H1 (cell line): ENCODE data around the gene DOHH. TPM values are rescaled to one million over a fixed set of nuclear protein-coding genes. Genes with fewer than 3 reads are reported as not detected.

Source experiments
- ATF2 ChIP-seq: IDR thresholded peaks from 2 replicates; pipeline ENCODE4 v1.6.1; 2012; ENCODE audit warnings: low read length, inconsistent platforms
- BRCA1 ChIP-seq: IDR thresholded peaks from 2 replicates; pipeline ENCODE4 v1.6.1; 2012; ENCODE audit warnings: low read depth, low read length, improper control_type of control experiment
- CREB1 ChIP-seq: IDR thresholded peaks from 2 replicates; pipeline ENCODE4 v1.6.1; 2012; ENCODE audit warnings: inconsistent platforms
- CTCF ChIP-seq, 3 experiments: IDR thresholded peaks; 1 replicate in 2 of 3; 2 replicates in 1 of 3; pipeline versions ENCODE4 v1.5.1 to v1.6.1; 2011; ENCODE audit warnings: low read length in 3 of 3, mild to moderate bottlenecking in 3 of 3, inconsistent platforms in 2 of 3, low read depth in 1 of 3, moderate library complexity in 1 of 3; ENCODE audit not compliant: insufficient read depth in 1 of 3; ENCODE audit errors: control extremely low read depth in 1 of 3
- E2F6 ChIP-seq: IDR thresholded peaks from 2 replicates; pipeline ENCODE4 v1.6.1; 2012; ENCODE audit warnings: inconsistent platforms
- EZH2 ChIP-seq: fragments of 200-600 bp; sonication (generic); IDR thresholded peaks from 2 replicates; pipeline ENCODE4 v1.7.1; 2012; ENCODE audit warnings: low read depth, mild to moderate bottlenecking, moderate library complexity, low read length, inconsistent platforms; ENCODE audit not compliant: severe bottlenecking
- FOSL1 ChIP-seq: IDR thresholded peaks from 2 replicates; pipeline ENCODE4 v1.6.1; 2011; ENCODE audit warnings: mild to moderate bottlenecking, low read depth, low read length, moderate library complexity; ENCODE audit not compliant: insufficient read depth
- HDAC2 ChIP-seq, 2 experiments: fragments of 300-600 bp in 1 of 2; sonication (generic) in 1 of 2; IDR thresholded peaks; 2 replicates each; pipeline ENCODE4 v1.6.1; 2011 to 2012; ENCODE audit warnings: low read depth in 2 of 2, low read length in 2 of 2, mild to moderate bottlenecking in 2 of 2, moderate library complexity in 2 of 2, borderline replicate concordance in 1 of 2, inconsistent platforms in 1 of 2
- HDAC6 ChIP-seq: IDR thresholded peaks from one replicate; pipeline ENCODE4 v1.7.1; 2012; ENCODE audit warnings: low read depth, mild to moderate bottlenecking, inconsistent platforms, low read length, moderate library complexity
- KDM1A ChIP-seq: fragments of 200-600, 300-600 bp; sonication (generic); IDR thresholded peaks from 2 replicates; pipeline ENCODE4 v1.7.1; 2016; ENCODE audit warnings: mild to moderate bottlenecking, low read length, borderline replicate concordance
- KDM5A ChIP-seq: fragments of 200-600 bp; IDR thresholded peaks from 2 replicates; pipeline ENCODE4 v1.7.1; 2012; ENCODE audit warnings: mild to moderate bottlenecking, low read length, inconsistent platforms, mixed read lengths
- NRF1 ChIP-seq: IDR thresholded peaks from 2 replicates; pipeline ENCODE4 v1.6.1; 2011; ENCODE audit warnings: mild to moderate bottlenecking, low read depth, low read length, improper control_type of control experiment
- POU5F1 ChIP-seq: IDR thresholded peaks from 2 replicates; pipeline ENCODE4 v1.6.1; 2011; ENCODE audit warnings: low read depth, mild to moderate bottlenecking, low read length, moderate library complexity
- RAD21 ChIP-seq, 2 experiments: IDR thresholded peaks in 1 of 2; conservative IDR thresholded peaks in 1 of 2; 2 replicates each; pipeline ENCODE4 v1.6.1; 2011; ENCODE audit warnings: low read depth in 2 of 2, low read length in 2 of 2, improper control_type of control experiment in 1 of 2, inconsistent platforms in 1 of 2, mild to moderate bottlenecking in 1 of 2, moderate library complexity in 1 of 2
- RBBP5 ChIP-seq: IDR thresholded peaks from 2 replicates; pipeline ENCODE4 v1.7.1; 2012; ENCODE audit warnings: low read depth, mild to moderate bottlenecking, inconsistent platforms, low read length, moderate library complexity, borderline replicate concordance
- SIN3A ChIP-seq, 2 experiments: IDR thresholded peaks in 1 of 2; conservative IDR thresholded peaks in 1 of 2; 2 replicates each; pipeline ENCODE4 v1.6.1; 2011 to 2012; ENCODE audit warnings: low read length in 2 of 2, improper control_type of control experiment in 1 of 2, low read depth in 1 of 2, mild to moderate bottlenecking in 1 of 2
- SIRT6 ChIP-seq: IDR thresholded peaks from one replicate; pipeline ENCODE4 v1.7.1; 2012; ENCODE audit warnings: low read length, inconsistent platforms
- SP1 ChIP-seq: IDR thresholded peaks from 2 replicates; pipeline ENCODE4 v1.6.1; 2011; ENCODE audit warnings: low read depth, low read length
- SP4 ChIP-seq: IDR thresholded peaks from 2 replicates; pipeline ENCODE4 v1.6.1; 2012; ENCODE audit warnings: low read length, inconsistent platforms
- polyA plus RNA-seq, 7 experiments: library from polyadenylated mRNA; depleted of rRNA in 3 of 7; stranded (reverse) in 5 of 7; unstranded in 2 of 7; fragments of >200 nt in 5 of 7; fragments of 200-250 nt in 2 of 7; gene quantifications; 1 replicate in 5 of 7; 2 replicates in 1 of 7; 4 replicates in 1 of 7; pipeline versions ENCODE4 v1.2.1 to v1.2.3, GENCODE V29; 2011 to 2013; ENCODE audit warnings: missing spikeins in 2 of 7, mixed read lengths in 2 of 7
- total RNA-seq: library from RNA; stranded (reverse); fragmentation: NEBNext Ultra II Directional; extraction: Animal tissue kit (Norgen Biotek cat#: 25700); gene quantifications from 2 replicates; pipeline ENCODE4 v1.2.1, GENCODE V29; 2021

DOHH gene
- total and polyA plus RNA-seq, 2 of the 8 experiments (the other 6 are each of a cell fraction or from before 2014, with no cell fraction given), result 7.3 to 17.7 TPM

GRCh38 chr19:3500429-3501101, at the start of gene DOHH (continued):
- peak; percentile 79; the same call in 1 of the 2 replicates for TF ChIP-seq SP1
- TF ChIP-seq SP4, result peak; percentile 84; the same call in 1 of the 2 replicates
- TF ChIP-seq RBBP5, result no peak
- TF ChIP-seq SIN3A (conservative IDR thresholded peaks at IDR 0.05 in 1 of 2, IDR thresholded peaks at IDR 0.05 in 1 of 2; ENCODE audit: low read depth in 1 of 2, low read length in 2 of 2), result peak; percentile 13 to 77; a peak in 2 of 4 replicates
- no peak for TF ChIP-seq ATF2
- no peak for TF ChIP-seq HDAC6
- peak; percentile 74 for TF ChIP-seq NRF1
- TF ChIP-seq RAD21 (IDR thresholded peaks at IDR 0.05 in 1 of 2, conservative IDR thresholded peaks at IDR 0.05 in 1 of 2; ENCODE audit: low read depth in 2 of 2, low read length in 2 of 2), result no peak
- TF ChIP-seq CREB1, result no peak
- peak; percentile 80 for TF ChIP-seq E2F6
- TF ChIP-seq KDM1A, result no peak
- no peak for TF ChIP-seq POU5F1
- TF ChIP-seq EZH2, result no peak
- TF ChIP-seq HDAC2 (IDR thresholded peaks at IDR 0.05; ENCODE audit: borderline replicate concordance in 1 of 2, low read depth in 2 of 2, low read length in 2 of 2), result peak in 1 of 2 experiments; percentile 24; a peak in 1 of 4 replicates
- TF ChIP-seq SIRT6, result no peak
- TF ChIP-seq BRCA1, result peak; percentile 47
- TF ChIP-seq FOSL1, result no peak
- TF ChIP-seq CTCF (IDR thresholded peaks at IDR 0.05; ENCODE audit: control extremely low read depth in 1 of 3, insufficient read depth in 1 of 3, low read depth in 1 of 3, low read length in 3 of 3), result no peak
- TF ChIP-seq KDM5A, result peak; percentile 93
